Measurements from ENCODE around the gene MRPS25. TPM values are rescaled to one million over a fixed set of nuclear protein-coding genes. Genes with fewer than 3 reads are reported as not detected.

MRPS25 gene
- total RNA-seq, 1 experiment from 2014 or later: 45.2 TPM

- BruUV-seq (replicated peaks): no TSS peak
- DNase-seq (ENCODE audit: low read depth, low spot score): no peak
- ChIA-PET CTCF (no interaction called here), POLR2A (interaction anchor here (0.6 kb wide), 1 partner anchor 8 kb away, joined by 3 read pairs; no protein-coding TSS in a partner anchor)
- in situ Hi-C loops (cut with HindIII; ENCODE audit: low pct_unique_long_range_greater_than_20kb, low sequenced_read_pairs): no loop called here
- H3K27me3 ChIP-seq (ENCODE audit: control insufficient read depth, insufficient read depth, low read length): no peaks in the 10 kb centered on the region
- peaks cover 9% of the 10 kb centered on the region for H3K36me3 ChIP-seq (ENCODE audit: control insufficient read depth, insufficient read depth, low read length)
- H3K9me3 ChIP-seq (ENCODE audit: control insufficient read depth, insufficient read depth, low read depth, low read length): no peaks in the 10 kb centered on the region
- H3K4me1 ChIP-seq (ENCODE audit: control insufficient read depth, insufficient read depth, low read length): no peaks in the 10 kb centered on the region
- intact Hi-C loops (cut with micrococcal nuclease; ENCODE audit: unreplicated experiment): loop anchor here (10.0 kb wide), 1 partner anchor 105 kb away; no protein-coding TSS in a partner anchor
- no peak overlapping the region for H3K4me3 ChIP-seq (ENCODE audit: low read depth in 2 of 2, low read length in 2 of 2)
- TF ChIP-seq, protein P1, sequence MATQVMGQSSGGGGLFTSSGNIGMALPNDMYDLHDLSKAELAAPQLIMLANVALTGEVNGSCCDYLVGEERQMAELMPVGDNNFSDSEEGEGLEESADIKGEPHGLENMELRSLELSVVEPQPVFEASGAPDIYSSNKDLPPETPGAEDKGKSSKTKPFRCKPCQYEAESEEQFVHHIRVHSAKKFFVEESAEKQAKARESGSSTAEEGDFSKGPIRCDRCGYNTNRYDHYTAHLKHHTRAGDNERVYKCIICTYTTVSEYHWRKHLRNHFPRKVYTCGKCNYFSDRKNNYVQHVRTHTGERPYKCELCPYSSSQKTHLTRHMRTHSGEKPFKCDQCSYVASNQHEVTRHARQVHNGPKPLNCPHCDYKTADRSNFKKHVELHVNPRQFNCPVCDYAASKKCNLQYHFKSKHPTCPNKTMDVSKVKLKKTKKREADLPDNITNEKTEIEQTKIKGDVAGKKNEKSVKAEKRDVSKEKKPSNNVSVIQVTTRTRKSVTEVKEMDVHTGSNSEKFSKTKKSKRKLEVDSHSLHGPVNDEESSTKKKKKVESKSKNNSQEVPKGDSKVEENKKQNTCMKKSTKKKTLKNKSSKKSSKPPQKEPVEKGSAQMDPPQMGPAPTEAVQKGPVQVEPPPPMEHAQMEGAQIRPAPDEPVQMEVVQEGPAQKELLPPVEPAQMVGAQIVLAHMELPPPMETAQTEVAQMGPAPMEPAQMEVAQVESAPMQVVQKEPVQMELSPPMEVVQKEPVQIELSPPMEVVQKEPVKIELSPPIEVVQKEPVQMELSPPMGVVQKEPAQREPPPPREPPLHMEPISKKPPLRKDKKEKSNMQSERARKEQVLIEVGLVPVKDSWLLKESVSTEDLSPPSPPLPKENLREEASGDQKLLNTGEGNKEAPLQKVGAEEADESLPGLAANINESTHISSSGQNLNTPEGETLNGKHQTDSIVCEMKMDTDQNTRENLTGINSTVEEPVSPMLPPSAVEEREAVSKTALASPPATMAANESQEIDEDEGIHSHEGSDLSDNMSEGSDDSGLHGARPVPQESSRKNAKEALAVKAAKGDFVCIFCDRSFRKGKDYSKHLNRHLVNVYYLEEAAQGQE (IDR thresholded peaks at IDR 0.05; ENCODE audit: insufficient read depth in 1 of 2, low read depth in 2 of 2, low read length in 1 of 2): no peak
- TF ChIP-seq CTCF (IDR thresholded peaks at IDR 0.05): no peak
- no peak for TF ChIP-seq TCF7L2 (IDR thresholded peaks at IDR 0.05; ENCODE audit: low read depth, low read length)
- TF ChIP-seq POLR2AphosphoS5 (IDR thresholded peaks at IDR 0.05; ENCODE audit: low read depth, low read length): no peak
- TF ChIP-seq SIN3A (IDR thresholded peaks at IDR 0.05; ENCODE audit: borderline replicate concordance, insufficient read depth, low read depth, low read length): no peak
- H3K27ac ChIP-seq (ENCODE audit: low read length): no peak overlapping the region
- no peak for ATAC-seq
These were observed 35.5 kb downstream of the MRPS25 start for GRCh38 chr3:15029625-15030024.

GRCh38 chr3:15023719-15024118 lies 41.4 kb downstream of the MRPS25 start:
- in situ Hi-C loops (cut with HindIII; ENCODE audit: low pct_unique_long_range_greater_than_20kb, low sequenced_read_pairs): no loop called here

More at GRCh38 chr3:15023719-15024118, 41.4 kb downstream of the MRPS25 start:
- TF ChIP-seq, protein P1 (IDR thresholded peaks at IDR 0.05; ENCODE audit: insufficient read depth in 1 of 2, low read depth in 2 of 2, low read length in 1 of 2): no peak
- no peak for TF ChIP-seq SIN3A (IDR thresholded peaks at IDR 0.05; ENCODE audit: borderline replicate concordance, insufficient read depth, low read depth, low read length)
- TF ChIP-seq POLR2AphosphoS5 (IDR thresholded peaks at IDR 0.05; ENCODE audit: low read depth, low read length): no peak
- no peak for TF ChIP-seq CTCF (IDR thresholded peaks at IDR 0.05)
- no TSS peak for BruUV-seq (replicated peaks)
- POLR2A ChIA-PET: no interaction called here
- intact Hi-C loops (cut with micrococcal nuclease; ENCODE audit: unreplicated experiment): no loop called here
- H3K9me3 ChIP-seq (ENCODE audit: control insufficient read depth, insufficient read depth, low read depth, low read length): no peaks in the 10 kb centered on the region
- H3K27ac ChIP-seq (ENCODE audit: low read length): no peak overlapping the region
- ATAC-seq (no peak), DNase-seq (ENCODE audit: low read depth, low spot score) (no peak)
- H3K4me1 ChIP-seq (ENCODE audit: control insufficient read depth, insufficient read depth, low read length): no peaks in the 10 kb centered on the region
- H3K27me3 ChIP-seq (ENCODE audit: control insufficient read depth, insufficient read depth, low read length): no peaks in the 10 kb centered on the region
- H3K36me3 ChIP-seq (ENCODE audit: control insufficient read depth, insufficient read depth, low read length): peaks cover 11% of the 10 kb centered on the region
- H3K4me3 ChIP-seq (ENCODE audit: low read depth in 2 of 2, low read length in 2 of 2): no peak overlapping the region
- CTCF ChIA-PET: no interaction called here
